ENCODE results near the gene PCDH19. TPM values are rescaled to one million over a fixed set of nuclear protein-coding genes. Genes with fewer than 3 reads are reported as not detected.

PCDH19 gene
- total RNA-seq, 4 donors from 2014 or later, result 0.63 to 1.5 (median 0.72) TPM

DNA sequence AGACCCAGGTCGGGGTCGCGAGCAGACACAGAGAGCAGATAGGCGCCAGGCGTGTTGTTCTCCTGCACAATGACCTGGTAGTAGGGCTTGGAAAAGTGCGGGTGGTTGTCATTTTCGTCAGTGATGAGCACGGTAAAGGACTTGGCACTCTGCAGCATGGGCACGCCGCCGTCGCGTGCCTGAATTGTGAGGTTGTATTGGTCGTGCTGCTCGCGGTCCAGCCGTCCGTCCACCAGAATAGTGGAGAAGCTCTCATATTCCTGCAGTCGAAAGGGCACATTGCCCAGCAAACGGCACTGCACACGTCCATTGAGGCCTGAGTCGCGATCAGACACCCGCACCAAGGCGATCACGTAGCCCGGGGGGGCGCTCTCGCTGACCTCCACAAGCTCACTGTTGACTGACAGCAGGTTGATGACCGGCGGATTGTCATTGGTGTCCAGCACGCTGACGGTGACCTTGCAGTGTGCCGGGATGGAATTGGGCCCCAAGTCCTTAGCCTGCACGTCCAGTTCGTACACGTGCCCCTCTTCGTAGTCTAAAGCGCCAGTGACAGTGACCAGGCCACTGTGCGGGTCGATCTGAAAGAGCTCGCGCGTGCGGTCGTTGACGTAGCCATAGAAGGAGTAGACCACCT is 2.8 kb downstream of the PCDH19 start:
- in situ Hi-C loops (cut with MboI; ENCODE audit: low sequenced_read_pairs in 4 of 4), result no loop called here
- no peak for TF ChIP-seq CTCF (IDR thresholded peaks at IDR 0.05 in 4 of 5, conservative IDR thresholded peaks at IDR 0.05 in 1 of 5)
- no peak for TF ChIP-seq POLR2A (IDR thresholded peaks at IDR 0.05)
- H3K27me3 ChIP-seq, result peaks cover 3 to 54% (median 36%) of the 10 kb centered on the region in 3 donors
- H3K27ac ChIP-seq, result no peak overlapping the region
- ATAC-seq (no peak), DNase-seq (no peak)
- H3K9me3 ChIP-seq, result no peaks in the 10 kb centered on the region
- intact Hi-C loops (cut with DNase I; ENCODE audit: low total_unique reads), result no loop called here
- H3K36me3 ChIP-seq, result no peaks in the 10 kb centered on the region
- H3K4me3 ChIP-seq, result no peak overlapping the region
- H3K4me1 ChIP-seq, result peaks cover 0 to 12% of the 10 kb centered on the region in 2 donors

DNA sequence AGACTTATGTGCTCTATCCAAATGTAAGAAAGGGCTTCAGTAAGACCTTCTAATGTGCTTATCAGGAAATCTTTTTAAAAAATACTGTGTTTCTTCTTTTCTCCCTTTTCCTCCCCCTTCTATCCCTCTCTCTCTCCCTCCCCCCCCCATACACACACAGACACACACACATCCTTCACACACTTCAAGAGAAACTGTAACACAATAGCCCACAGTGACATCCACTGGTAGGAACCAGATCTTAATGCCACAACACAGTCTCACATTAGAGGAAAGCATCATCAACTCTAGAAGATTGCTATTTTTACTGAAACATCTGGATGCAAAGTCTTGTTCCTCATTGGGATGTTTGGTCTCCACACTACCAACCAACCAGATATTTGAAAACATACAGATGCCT is 4.6 kb downstream of the PCDH19 start:
- Histone ChIP-seq H3K36me3 (no peaks in the 10 kb centered on the region), H3K4me1 (peaks cover 0 to 12% of the 10 kb centered on the region in 2 donors), H3K9me3 (no peaks in the 10 kb centered on the region), H3K27ac (no peak overlapping the region), H3K27me3 (peaks cover 3 to 42% (median 36%) of the 10 kb centered on the region in 3 donors), H3K4me3 (no peak overlapping the region)
- DNase-seq (no peak), ATAC-seq (no peak)
- TF ChIP-seq CTCF (IDR thresholded peaks at IDR 0.05 in 4 of 5, conservative IDR thresholded peaks at IDR 0.05 in 1 of 5) (no peak), POLR2A (IDR thresholded peaks at IDR 0.05) (no peak)
- intact Hi-C loops (cut with DNase I; ENCODE audit: low total_unique reads) (no loop called here), in situ Hi-C loops (cut with MboI; ENCODE audit: low sequenced_read_pairs in 4 of 4) (no loop called here)

DNA sequence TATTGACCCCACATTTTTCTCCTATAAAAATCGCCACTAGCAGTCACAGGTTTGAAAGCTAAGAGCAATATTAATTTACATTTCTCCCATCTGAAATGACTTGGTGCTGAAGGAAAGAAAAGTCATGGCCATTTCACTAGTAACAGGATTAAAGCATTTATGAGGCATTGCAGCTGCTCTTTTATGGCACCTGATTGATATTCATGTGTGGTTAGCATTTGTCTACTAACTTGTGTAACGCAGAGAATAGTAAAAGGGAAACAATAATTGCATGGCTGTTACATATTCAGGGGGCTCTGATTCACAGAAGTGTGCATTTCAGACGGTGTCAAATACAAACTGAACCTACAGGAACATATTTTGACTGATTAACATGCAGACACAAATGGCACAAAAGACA is 5.2 kb downstream of the PCDH19 start:
- no peaks in the 10 kb centered on the region for H3K9me3 ChIP-seq
- DNase-seq (no peak), ATAC-seq (no peak)
- no peaks in the 10 kb centered on the region for H3K36me3 ChIP-seq
- peaks cover 0 to 12% of the 10 kb centered on the region in 2 donors for H3K4me1 ChIP-seq
- no peak overlapping the region for H3K4me3 ChIP-seq
- H3K27me3 ChIP-seq, result peaks cover 3 to 39% (median 36%) of the 10 kb centered on the region in 3 donors
- in situ Hi-C loops (cut with MboI; ENCODE audit: low sequenced_read_pairs in 4 of 4) (no loop called here), intact Hi-C loops (cut with DNase I; ENCODE audit: low total_unique reads) (no loop called here)
- H3K27ac ChIP-seq, result no peak overlapping the region
- no peak for TF ChIP-seq POLR2A (IDR thresholded peaks at IDR 0.05)
- no peak for TF ChIP-seq CTCF (IDR thresholded peaks at IDR 0.05 in 4 of 5, conservative IDR thresholded peaks at IDR 0.05 in 1 of 5)

GRCh38 chrX:100395781-100396180 is 14.3 kb downstream of the PCDH19 start:
- Histone ChIP-seq H3K36me3 (no peaks in the 10 kb centered on the region), H3K27me3 (peaks cover 0 to 8% (median 0%) of the 10 kb centered on the region in 3 donors), H3K4me3 (no peak overlapping the region), H3K9me3 (no peaks in the 10 kb centered on the region), H3K4me1 (no peaks in the 10 kb centered on the region), H3K27ac (no peak overlapping the region)
- TF ChIP-seq CTCF (IDR thresholded peaks at IDR 0.05 in 4 of 5, conservative IDR thresholded peaks at IDR 0.05 in 1 of 5), result no peak
- TF ChIP-seq POLR2A (IDR thresholded peaks at IDR 0.05), result no peak
- no peak for ATAC-seq
- in situ Hi-C loops (cut with MboI; ENCODE audit: low sequenced_read_pairs in 4 of 4) (no loop called here), intact Hi-C loops (cut with DNase I; ENCODE audit: low total_unique reads) (no loop called here)
- no peak for DNase-seq

GRCh38 chrX:100381619-100382018 is 28.5 kb downstream of the PCDH19 start:
- TF ChIP-seq POLR2A (IDR thresholded peaks at IDR 0.05), result no peak
- no peak for TF ChIP-seq CTCF (IDR thresholded peaks at IDR 0.05 in 4 of 5, conservative IDR thresholded peaks at IDR 0.05 in 1 of 5)
- Histone ChIP-seq H3K27me3 (peaks cover 0 to 4% (median 2%) of the 10 kb centered on the region in 3 donors), H3K4me3 (no peak overlapping the region), H3K36me3 (no peaks in the 10 kb centered on the region), H3K4me1 (no peaks in the 10 kb centered on the region), H3K27ac (no peak overlapping the region), H3K9me3 (no peaks in the 10 kb centered on the region)
- in situ Hi-C loops (cut with MboI; ENCODE audit: low sequenced_read_pairs in 4 of 4) (no loop called here), intact Hi-C loops (cut with DNase I; ENCODE audit: low total_unique reads) (no loop called here)
- ATAC-seq (no peak), DNase-seq (no peak)

Measured in gastrocnemius medialis (tissue), 4 donors.